ENCODE measurements around the gene ATP5F1D.

Gene ATP5F1D

GRCh38 chr19:1248139-1248785 lies 6.7 kb downstream of the ATP5F1D start, which contains the start of gene MIDN:
Gene MIDN, plus strand, starts transcription at chr19:1248583. Its CDS starts 1,714 bp downstream, at chr19:1250297.
- peak; percentile 59 for DNase-seq

- DNase-seq = peak; percentile 77
Measured at GRCh38 chr19:1248786-1249297, 7.3 kb downstream of the ATP5F1D start.

- DNase-seq = peak; percentile 93
Measured at GRCh38 chr19:1249298-1249989, 7.9 kb downstream of the ATP5F1D start.

GRCh38 chr19:1249990-1250436 lies 8.5 kb downstream of the ATP5F1D start:
- no peak for DNase-seq

GRCh38 chr19:1250437-1251260 lies 9.1 kb downstream of the ATP5F1D start:
- peak; percentile 31 for DNase-seq

GRCh38 chr19:1251330-1252220 lies 10.0 kb downstream of the ATP5F1D start:
- peak; percentile 77 for DNase-seq

- DNase-seq = peak; percentile 80
Measured at GRCh38 chr19:1252221-1252820, 10.8 kb downstream of the ATP5F1D start.

- DNase-seq = peak; percentile 88
Measured at GRCh38 chr19:1252821-1253513, 11.4 kb downstream of the ATP5F1D start.

- no peak for DNase-seq
Measured at GRCh38 chr19:1253514-1254080, 12.0 kb downstream of the ATP5F1D start.

GRCh38 chr19:1254081-1254527 lies 12.6 kb downstream of the ATP5F1D start:
- DNase-seq = no peak

GRCh38 chr19:1254530-1255185 lies 13.1 kb downstream of the ATP5F1D start:
- no peak for DNase-seq

GRCh38 chr19:1255186-1256161 lies 13.9 kb downstream of the ATP5F1D start:
- no peak for DNase-seq

- DNase-seq = no peak
Measured at GRCh38 chr19:1256646-1257474, 15.3 kb downstream of the ATP5F1D start.

GRCh38 chr19:1257475-1258162 lies 16.1 kb downstream of the ATP5F1D start:
- DNase-seq = no peak

GRCh38 chr19:1258163-1258492 lies 16.6 kb downstream of the ATP5F1D start:
- DNase-seq = no peak

- no peak for DNase-seq
Measured at GRCh38 chr19:1258707-1259205, 17.2 kb downstream of the ATP5F1D start.

- no peak for DNase-seq
Measured at GRCh38 chr19:1259206-1259875, 17.8 kb downstream of the ATP5F1D start.
